ENCODE measurements around the gene PRKCA.

DNA sequence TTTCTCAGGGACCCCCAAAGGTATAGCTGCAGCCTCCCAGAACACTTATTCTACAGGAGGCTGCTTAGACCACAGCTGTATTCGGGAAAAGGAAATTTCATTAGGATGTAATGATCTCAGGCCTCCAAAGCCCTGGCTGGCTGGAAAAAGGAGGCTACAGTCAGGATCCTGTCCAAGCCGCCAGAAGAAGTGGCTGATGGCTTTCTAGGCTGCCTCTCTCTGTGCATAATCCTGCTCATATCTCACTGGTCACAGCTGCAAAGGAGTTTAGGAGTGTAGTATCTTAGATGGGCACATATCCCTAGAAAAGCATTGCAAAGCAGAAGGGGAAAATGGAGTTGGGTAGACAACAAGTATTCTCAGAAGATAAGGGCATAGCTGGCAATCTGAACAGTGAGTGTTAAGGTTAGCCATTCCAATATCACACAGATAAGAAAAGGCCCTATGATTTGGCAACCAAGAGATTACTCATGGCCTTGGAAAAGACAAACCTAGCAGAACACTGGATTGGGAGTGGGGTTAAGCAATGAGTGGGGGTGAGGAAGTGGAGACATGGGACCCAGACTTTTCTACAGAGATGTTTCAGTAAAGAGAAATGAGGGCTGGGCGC is 26.0 kb upstream of the PRKCA start:
- no peak for TF ChIP-seq CTCF (conservative IDR thresholded peaks at IDR 0.05; ENCODE audit: low read depth, low read length)
- TF ChIP-seq EZH2phosphoT487 (IDR thresholded peaks at IDR 0.05; ENCODE audit: borderline replicate concordance, low read length), result no peak
- TF ChIP-seq EZH2 (IDR thresholded peaks at IDR 0.05; ENCODE audit: low read length, unreplicated experiment), result no peak
